Memory B cell (primary cell): Measurements from ENCODE around the gene SRA1.

Experiments used
- ATAC-seq: fragments of 150-1000 bp; cut with Tn5 transposase; 2 replicates; pipeline ENCODE4 v1.10.0; 2021; ENCODE audit warnings: low read depth, mild to moderate bottlenecking, moderate library complexity
- DNase-seq, 2 donors: peaks; one replicate each; pipeline ENCODE4 v3.0.0; 2022; ENCODE audit warnings: low spot score in 2 of 2
- H3K27ac Mint-ChIP-seq: one replicate; pipeline ENCODE4 v1.8.0; 2022; ENCODE audit warnings: mild to moderate bottlenecking, moderate library complexity, mixed read lengths
- H3K27me3 Mint-ChIP-seq: one replicate; pipeline ENCODE4 v1.8.0; 2022; ENCODE audit warnings: mixed read lengths
- H3K36me3 Mint-ChIP-seq: one replicate; pipeline ENCODE4 v1.8.0; 2022; ENCODE audit warnings: mild to moderate bottlenecking, mixed read lengths
- H3K4me1 Mint-ChIP-seq: one replicate; pipeline ENCODE4 v1.8.0; 2022; ENCODE audit warnings: mixed read lengths
- H3K4me3 Mint-ChIP-seq: one replicate; pipeline ENCODE4 v1.8.0; 2022; ENCODE audit warnings: mild to moderate bottlenecking, moderate library complexity, mixed read lengths
- H3K9me3 Mint-ChIP-seq: one replicate; pipeline ENCODE4 v1.8.0; 2022; ENCODE audit warnings: mixed read lengths

Gene SRA1

GRCh38 chr5:140551872-140552271 lies 5.4 kb downstream of the SRA1 start:
- ATAC-seq (no peak), DNase-seq (no peak)
- Mint-ChIP-seq H3K9me3 (no peaks in the 10 kb centered on the region), H3K36me3 (peaks cover 23% of the 10 kb centered on the region), H3K4me3 (no peak overlapping the region), H3K27me3 (no peaks in the 10 kb centered on the region), H3K27ac (peak overlapping the region; percentile 60), H3K4me1 (peaks cover 41% of the 10 kb centered on the region)

GRCh38 chr5:140550147-140551079 lies 6.9 kb downstream of the SRA1 start:
- DNase-seq (no peak), ATAC-seq (no peak)
- peak overlapping the region; percentile 94 for H3K27ac Mint-ChIP-seq
- peaks cover 35% of the 10 kb centered on the region for H3K4me1 Mint-ChIP-seq
- no peaks in the 10 kb centered on the region for H3K27me3 Mint-ChIP-seq
- H3K9me3 Mint-ChIP-seq: no peaks in the 10 kb centered on the region
- H3K4me3 Mint-ChIP-seq: no peak overlapping the region
- H3K36me3 Mint-ChIP-seq: peaks cover 22% of the 10 kb centered on the region

- H3K4me1 Mint-ChIP-seq: peaks cover 30% of the 10 kb centered on the region
- H3K36me3 Mint-ChIP-seq: peaks cover 23% of the 10 kb centered on the region
- peak overlapping the region; percentile 54 for H3K4me3 Mint-ChIP-seq
- ATAC-seq: no peak
- H3K9me3 Mint-ChIP-seq: no peaks in the 10 kb centered on the region
- H3K27me3 Mint-ChIP-seq: no peaks in the 10 kb centered on the region
- no peak for DNase-seq
- peak overlapping the region; percentile 94 for H3K27ac Mint-ChIP-seq
Observed at GRCh38 chr5:140549237-140550144, 7.8 kb downstream of the SRA1 start.

GRCh38 chr5:140548791-140549190 lies 8.5 kb downstream of the SRA1 start:
- H3K4me3 Mint-ChIP-seq: peak overlapping the region; percentile 84
- peaks cover 21% of the 10 kb centered on the region for H3K36me3 Mint-ChIP-seq
- no peak for ATAC-seq
- H3K27ac Mint-ChIP-seq: peak overlapping the region; percentile 94
- peaks cover 24% of the 10 kb centered on the region for H3K4me1 Mint-ChIP-seq
- H3K9me3 Mint-ChIP-seq: no peaks in the 10 kb centered on the region
- no peaks in the 10 kb centered on the region for H3K27me3 Mint-ChIP-seq
- no peak for DNase-seq

GRCh38 chr5:140548300-140548688 lies 9.0 kb downstream of the SRA1 start:
- ATAC-seq (no peak), DNase-seq (no peak)
- Mint-ChIP-seq H3K27ac (peak overlapping the region; percentile 94), H3K36me3 (peaks cover 21% of the 10 kb centered on the region), H3K27me3 (no peaks in the 10 kb centered on the region), H3K4me1 (peaks cover 19% of the 10 kb centered on the region), H3K4me3 (peak overlapping the region; percentile 84), H3K9me3 (no peaks in the 10 kb centered on the region)

- peak within 1 kb of the TSS; percentile 94 for H3K27ac Mint-ChIP-seq
- ATAC-seq: peak; percentile 99
- no peaks in the 10 kb centered on the region for H3K27me3 Mint-ChIP-seq
- peak; percentile 79 for DNase-seq
- H3K4me1 Mint-ChIP-seq: peaks cover 15% of the 10 kb centered on the region
- no peaks in the 10 kb centered on the region for H3K9me3 Mint-ChIP-seq
- peaks cover 18% of the 10 kb centered on the region for H3K36me3 Mint-ChIP-seq
- peak within 1 kb of the TSS; percentile 84 for H3K4me3 Mint-ChIP-seq
Observed at GRCh38 chr5:140547508-140548299, 9.6 kb downstream of the SRA1 start, which contains the start of gene EIF4EBP3. EIF4EBP3 (plus strand) TSS chr5:140547662; CDS start chr5:140547738, 76 bp downstream.

- Mint-ChIP-seq H3K27me3 (no peaks in the 10 kb centered on the region), H3K27ac (peak overlapping the region; percentile 94), H3K4me1 (peaks cover 15% of the 10 kb centered on the region), H3K36me3 (peaks cover 22% of the 10 kb centered on the region), H3K4me3 (peak overlapping the region; percentile 84), H3K9me3 (no peaks in the 10 kb centered on the region)
- no peak for ATAC-seq
- no peak for DNase-seq
Observed at GRCh38 chr5:140546851-140547507, 10.3 kb downstream of the SRA1 start.

GRCh38 chr5:140545606-140546005 lies 11.7 kb downstream of the SRA1 start:
- Mint-ChIP-seq H3K36me3 (peaks cover 23% of the 10 kb centered on the region), H3K4me3 (no peak overlapping the region)

GRCh38 chr5:140544986-140545385 lies 12.3 kb downstream of the SRA1 start:
- Mint-ChIP-seq H3K4me1 (peaks cover 14% of the 10 kb centered on the region), H3K27ac (peak overlapping the region; percentile 24), H3K9me3 (no peaks in the 10 kb centered on the region), H3K27me3 (no peaks in the 10 kb centered on the region), H3K36me3 (peaks cover 21% of the 10 kb centered on the region), H3K4me3 (no peak overlapping the region)
- DNase-seq: no peak
- ATAC-seq: no peak

More at GRCh38 chr5:140545606-140546005, 11.7 kb downstream of the SRA1 start:
- H3K27ac Mint-ChIP-seq: no peak overlapping the region
- ATAC-seq (no peak), DNase-seq (no peak)
- H3K4me1 Mint-ChIP-seq: peaks cover 15% of the 10 kb centered on the region
- no peaks in the 10 kb centered on the region for H3K27me3 Mint-ChIP-seq
- H3K9me3 Mint-ChIP-seq: no peaks in the 10 kb centered on the region

- Mint-ChIP-seq H3K9me3 (no peaks in the 10 kb centered on the region), H3K4me1 (peaks cover 5% of the 10 kb centered on the region), H3K4me3 (no peak overlapping the region), H3K27me3 (no peaks in the 10 kb centered on the region), H3K36me3 (peaks cover 26% of the 10 kb centered on the region), H3K27ac (no peak overlapping the region)
- DNase-seq (no peak), ATAC-seq (no peak)
Observed at GRCh38 chr5:140542972-140543371, 14.3 kb downstream of the SRA1 start.

GRCh38 chr5:140540227-140540626 lies 17.0 kb downstream of the SRA1 start:
- Mint-ChIP-seq H3K9me3 (no peaks in the 10 kb centered on the region), H3K27ac (no peak overlapping the region), H3K4me3 (no peak overlapping the region), H3K4me1 (no peaks in the 10 kb centered on the region), H3K27me3 (no peaks in the 10 kb centered on the region), H3K36me3 (peaks cover 26% of the 10 kb centered on the region)
- DNase-seq (no peak), ATAC-seq (no peak)

GRCh38 chr5:140524003-140524402 lies 33.3 kb downstream of the SRA1 start:
- Mint-ChIP-seq H3K9me3 (no peaks in the 10 kb centered on the region), H3K36me3 (peaks cover 27% of the 10 kb centered on the region), H3K4me1 (peaks cover 3% of the 10 kb centered on the region), H3K27ac (peak overlapping the region; percentile 39), H3K4me3 (no peak overlapping the region), H3K27me3 (no peaks in the 10 kb centered on the region)
- ATAC-seq (no peak), DNase-seq (no peak)

- H3K4me3 Mint-ChIP-seq: no peak overlapping the region
- ATAC-seq (no peak), DNase-seq (no peak)
- no peak overlapping the region for H3K27ac Mint-ChIP-seq
- H3K27me3 Mint-ChIP-seq: no peaks in the 10 kb centered on the region
- peaks cover 21% of the 10 kb centered on the region for H3K36me3 Mint-ChIP-seq
- H3K4me1 Mint-ChIP-seq: no peaks in the 10 kb centered on the region
- no peaks in the 10 kb centered on the region for H3K9me3 Mint-ChIP-seq
Observed at GRCh38 chr5:140513124-140513523, 44.1 kb downstream of the SRA1 start.
